ENCODE results near the gene SRSF4.

DNA sequence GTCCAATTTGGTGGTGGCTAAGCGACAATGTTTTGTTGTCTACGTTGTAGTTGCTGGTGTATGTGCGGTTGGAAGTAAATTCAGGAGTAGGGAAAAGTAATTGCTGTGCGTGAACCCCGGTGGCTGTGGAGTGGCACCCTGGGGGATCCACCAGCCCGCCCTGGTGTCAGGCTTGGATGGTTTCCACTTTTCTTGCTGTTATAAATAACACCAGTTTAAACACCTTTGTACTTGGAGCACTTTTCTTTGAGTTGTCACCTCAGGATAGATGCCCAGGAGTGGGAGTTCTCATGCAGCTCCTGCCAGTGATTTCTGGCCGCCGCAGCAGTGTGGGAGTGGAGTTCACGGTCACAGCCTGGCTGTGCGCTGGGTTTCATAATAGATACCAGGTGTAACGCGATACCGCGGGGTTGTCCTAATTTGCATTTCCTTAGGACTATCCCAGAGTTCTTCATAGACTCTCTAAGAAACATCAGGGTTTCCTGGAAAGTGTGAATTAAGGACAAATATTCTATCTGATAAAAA lies 45.2 kb downstream of the SRSF4 start:
- TF ChIP-seq TAF1 (IDR thresholded peaks at IDR 0.05; ENCODE audit: borderline replicate concordance, low read depth, low read length) (no peak), POLR2A (IDR thresholded peaks at IDR 0.05; ENCODE audit: low read depth, low read length) (no peak)

Data from GM12892 (cell line).